Stimulated activated memory B cell treated with anti-CD40 and anti-IgM and Interleukin-4, amounts not matched to agents 10 μg/mL and 1 μg/mL and 100 μg/mL, for 72 hours (primary cell): Measurements from ENCODE around the gene AGPS.
"Not testable (repeated sequence)": the region's sequence is repeated elsewhere in the genome, so short reads cannot be mapped to it uniquely, and the experiment has no call there.

ENCODE experiments used
- ATAC-seq: fragments of 150-1000 bp; cut with Tn5 transposase; 2 replicates; pipeline ENCODE4 v1.10.0; 2021
- H3K27ac Mint-ChIP-seq: one replicate; pipeline ENCODE4 v1.8.0; 2022; ENCODE audit warnings: mild to moderate bottlenecking, mixed read lengths
- H3K27me3 Mint-ChIP-seq: one replicate; pipeline ENCODE4 v1.8.0; 2022; ENCODE audit warnings: mixed read lengths
- H3K36me3 Mint-ChIP-seq: one replicate; pipeline ENCODE4 v1.8.0; 2022; ENCODE audit warnings: mixed read lengths
- H3K4me1 Mint-ChIP-seq: one replicate; pipeline ENCODE4 v1.8.0; 2022; ENCODE audit warnings: mixed read lengths
- H3K4me3 Mint-ChIP-seq: one replicate; pipeline ENCODE4 v1.8.0; 2022; ENCODE audit warnings: mild to moderate bottlenecking, moderate library complexity, mixed read lengths
- H3K9me3 Mint-ChIP-seq: one replicate; pipeline ENCODE4 v1.8.0; 2022; ENCODE audit warnings: mixed read lengths

Gene AGPS

GRCh38 chr2:177424620-177425019, 32.0 kb downstream of the AGPS start:
- H3K4me3 Mint-ChIP-seq, H3K27ac Mint-ChIP-seq, ATAC-seq, H3K27me3 Mint-ChIP-seq: not testable (repeated sequence)
- H3K4me1 Mint-ChIP-seq: peaks cover 26% of the 10 kb centered on the region
- H3K9me3 Mint-ChIP-seq: peaks cover 18% of the 10 kb centered on the region
- H3K36me3 Mint-ChIP-seq: peaks cover 66% of the 10 kb centered on the region

DNA sequence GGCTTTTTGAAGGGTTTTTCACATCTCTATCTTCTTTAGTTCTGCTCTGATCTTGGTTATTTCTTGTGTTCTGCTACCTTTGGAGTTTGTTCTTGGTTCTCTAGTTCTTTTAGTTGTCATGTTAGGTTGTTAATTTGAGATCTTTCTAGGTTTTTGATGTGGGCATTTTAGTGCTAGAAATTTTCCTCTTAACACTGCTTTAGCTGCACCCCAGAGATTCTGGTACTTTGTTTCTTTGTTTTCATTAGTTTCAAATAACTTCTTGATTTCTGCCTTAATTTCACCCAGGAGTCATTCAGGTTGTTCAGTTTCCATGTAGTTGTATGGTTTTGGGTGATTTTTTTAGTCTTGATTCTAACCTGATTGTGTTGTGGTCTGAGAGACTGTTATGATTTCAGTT, 34.7 kb downstream of the AGPS start:
- no peak overlapping the region for H3K4me3 Mint-ChIP-seq

GRCh38 chr2:177427936-177428335, 35.4 kb downstream of the AGPS start:
- not testable (repeated sequence) for ATAC-seq, H3K27me3 Mint-ChIP-seq, H3K4me3 Mint-ChIP-seq, H3K27ac Mint-ChIP-seq
- peaks cover 22% of the 10 kb centered on the region for H3K9me3 Mint-ChIP-seq
- H3K4me1 Mint-ChIP-seq: peaks cover 26% of the 10 kb centered on the region
- peaks cover 89% of the 10 kb centered on the region for H3K36me3 Mint-ChIP-seq

More for the DNA sequence above, 34.7 kb downstream of the AGPS start:
- no peak for ATAC-seq
- Mint-ChIP-seq H3K36me3 (peaks cover 84% of the 10 kb centered on the region), H3K9me3 (peaks cover 18% of the 10 kb centered on the region), H3K4me1 (peaks cover 26% of the 10 kb centered on the region), H3K27ac (no peak overlapping the region), H3K27me3 (no peaks in the 10 kb centered on the region)

- Mint-ChIP-seq H3K27me3 (no peaks in the 10 kb centered on the region), H3K4me1 (peaks cover 24% of the 10 kb centered on the region), H3K36me3 (peaks cover 91% of the 10 kb centered on the region), H3K9me3 (peaks cover 29% of the 10 kb centered on the region), H3K27ac (no peak overlapping the region), H3K4me3 (no peak overlapping the region)
- no peak for ATAC-seq
Observed at GRCh38 chr2:177429688-177430325, 37.2 kb downstream of the AGPS start.

GRCh38 chr2:177430411-177430810, 37.8 kb downstream of the AGPS start:
- no peaks in the 10 kb centered on the region for H3K27me3 Mint-ChIP-seq
- no peak for ATAC-seq
- no peak overlapping the region for H3K27ac Mint-ChIP-seq
- peaks cover 91% of the 10 kb centered on the region for H3K36me3 Mint-ChIP-seq
- peaks cover 20% of the 10 kb centered on the region for H3K4me1 Mint-ChIP-seq
- H3K9me3 Mint-ChIP-seq: peaks cover 29% of the 10 kb centered on the region
- no peak overlapping the region for H3K4me3 Mint-ChIP-seq

- H3K27me3 Mint-ChIP-seq, H3K27ac Mint-ChIP-seq, ATAC-seq, H3K4me3 Mint-ChIP-seq: not testable (repeated sequence)
- Mint-ChIP-seq H3K4me1 (peaks cover 12% of the 10 kb centered on the region), H3K9me3 (peaks cover 26% of the 10 kb centered on the region), H3K36me3 (peaks cover 88% of the 10 kb centered on the region)
Observed at GRCh38 chr2:177431111-177431725, 38.6 kb downstream of the AGPS start.

DNA sequence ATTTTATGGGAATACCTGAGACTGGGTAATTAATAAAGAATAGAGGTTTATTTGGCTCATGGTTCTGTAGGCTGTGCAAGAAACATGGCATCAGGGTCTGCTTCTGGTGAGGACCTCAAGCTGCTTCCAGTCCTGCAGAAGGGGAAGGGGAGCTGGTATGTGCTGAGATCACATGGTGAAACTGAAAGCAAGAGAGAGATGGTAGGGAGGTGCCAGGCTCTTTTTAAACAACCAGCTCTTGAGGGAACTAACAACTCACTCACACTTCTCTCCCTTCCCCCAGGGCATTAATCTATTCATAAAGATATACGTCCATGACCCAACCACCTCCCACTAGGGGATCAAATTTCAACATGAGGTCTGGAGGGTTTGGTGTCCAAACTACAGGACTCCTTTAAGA, 40.1 kb downstream of the AGPS start:
- Mint-ChIP-seq H3K27ac (no peak overlapping the region), H3K9me3 (peaks cover 20% of the 10 kb centered on the region), H3K36me3 (peaks cover 73% of the 10 kb centered on the region), H3K4me1 (peaks cover 11% of the 10 kb centered on the region), H3K4me3 (no peak overlapping the region), H3K27me3 (no peaks in the 10 kb centered on the region)
- ATAC-seq: no peak

DNA sequence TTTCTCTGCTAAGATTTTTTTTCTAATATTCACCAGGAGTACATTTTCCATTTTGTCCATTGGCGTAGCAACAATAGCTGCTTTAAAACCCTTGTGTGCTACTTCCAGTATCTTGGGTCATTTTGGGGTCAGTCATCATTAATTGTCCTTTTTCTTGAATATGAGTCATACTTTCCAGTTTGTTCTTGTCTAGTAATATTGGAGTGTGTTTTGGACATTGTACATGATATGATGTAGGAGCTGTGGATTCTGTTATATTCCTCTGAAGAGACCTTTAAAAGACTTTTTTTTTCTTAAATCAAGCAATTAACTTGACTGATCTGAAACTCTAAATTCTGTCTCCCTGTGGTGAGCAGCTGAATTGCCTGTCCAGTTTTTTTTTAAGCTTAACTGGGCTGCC, 40.8 kb downstream of the AGPS start:
- Mint-ChIP-seq H3K36me3 (peaks cover 69% of the 10 kb centered on the region), H3K4me1 (peaks cover 6% of the 10 kb centered on the region), H3K4me3 (no peak overlapping the region), H3K9me3 (peaks cover 16% of the 10 kb centered on the region), H3K27ac (no peak overlapping the region), H3K27me3 (no peaks in the 10 kb centered on the region)
- no peak for ATAC-seq

DNA sequence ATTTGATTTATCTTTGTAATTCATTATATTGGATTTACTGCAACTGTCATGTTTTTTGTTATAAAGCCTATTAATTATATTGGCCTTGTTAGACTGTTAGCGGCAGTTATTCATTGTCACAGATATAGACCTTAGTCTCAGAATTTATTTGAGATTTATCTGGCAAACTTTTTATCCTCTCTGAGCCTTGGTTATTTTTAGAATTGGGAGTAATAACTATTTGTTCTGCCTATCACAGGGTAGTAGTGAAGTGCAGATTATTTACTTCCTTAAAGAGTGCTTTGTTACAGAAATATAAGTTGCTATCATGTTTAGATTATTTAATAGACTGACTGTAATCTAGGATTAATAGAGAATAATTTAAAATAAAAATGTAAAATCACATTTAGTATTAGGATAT, 41.9 kb downstream of the AGPS start:
- Mint-ChIP-seq H3K36me3 (peaks cover 68% of the 10 kb centered on the region), H3K4me1 (peaks cover under 1% of the 10 kb centered on the region)
- no peak for ATAC-seq

DNA sequence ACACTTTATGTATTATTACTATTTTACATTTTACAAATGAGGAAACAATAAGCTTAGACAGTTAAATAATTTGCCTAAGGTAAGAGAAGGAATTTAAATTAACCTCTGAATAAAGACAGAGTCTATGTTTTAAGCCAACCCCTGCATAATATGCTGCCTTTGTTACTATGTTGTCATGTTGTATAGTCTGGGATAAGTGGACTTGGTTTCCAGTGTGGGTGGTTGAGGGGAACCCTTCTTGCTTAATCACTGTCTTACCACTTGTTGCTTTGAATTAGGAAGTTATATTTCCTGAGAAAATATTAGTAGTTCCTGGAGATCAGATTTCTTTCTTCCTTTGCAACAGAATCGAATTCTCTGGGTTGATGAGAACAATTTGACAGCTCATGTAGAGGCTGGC, 52.6 kb downstream of the AGPS start:
- H3K4me3 Mint-ChIP-seq: no peak overlapping the region
- H3K27me3 Mint-ChIP-seq: no peaks in the 10 kb centered on the region
- H3K4me1 Mint-ChIP-seq: no peaks in the 10 kb centered on the region
- peaks cover 61% of the 10 kb centered on the region for H3K36me3 Mint-ChIP-seq
- ATAC-seq: no peak
- H3K27ac Mint-ChIP-seq: no peak overlapping the region
- peaks cover 2% of the 10 kb centered on the region for H3K9me3 Mint-ChIP-seq

More for the DNA sequence above, 41.9 kb downstream of the AGPS start:
- Mint-ChIP-seq H3K9me3 (peaks cover 11% of the 10 kb centered on the region), H3K27ac (no peak overlapping the region), H3K4me3 (no peak overlapping the region), H3K27me3 (no peaks in the 10 kb centered on the region)

GRCh38 chr2:177448031-177448430, 55.5 kb downstream of the AGPS start:
- no peak overlapping the region for H3K4me3 Mint-ChIP-seq
- no peak overlapping the region for H3K27ac Mint-ChIP-seq
- H3K36me3 Mint-ChIP-seq: peaks cover 74% of the 10 kb centered on the region
- no peak for ATAC-seq
- H3K27me3 Mint-ChIP-seq: no peaks in the 10 kb centered on the region
- H3K4me1 Mint-ChIP-seq: no peaks in the 10 kb centered on the region
- peaks cover 2% of the 10 kb centered on the region for H3K9me3 Mint-ChIP-seq

DNA sequence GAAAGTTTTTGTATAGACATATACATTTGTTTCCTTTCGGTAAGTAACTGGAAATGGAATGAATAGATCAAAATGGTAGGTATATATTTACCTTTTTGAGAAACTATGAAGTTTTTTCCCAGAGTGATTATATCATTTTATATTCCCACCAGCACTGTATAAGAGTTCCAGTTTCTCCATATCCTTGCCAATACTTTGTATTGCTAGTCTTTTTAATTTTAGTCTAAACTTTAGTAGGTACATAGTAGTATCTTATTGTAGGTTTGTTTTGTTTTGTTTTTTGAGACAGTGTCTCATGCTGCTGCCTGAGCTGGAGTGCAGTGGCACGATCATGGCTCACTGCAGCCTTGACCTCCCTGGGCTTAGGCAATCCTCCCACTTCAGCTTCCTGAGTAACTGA, 56.6 kb downstream of the AGPS start:
- no peak for ATAC-seq
- H3K36me3 Mint-ChIP-seq: peaks cover 71% of the 10 kb centered on the region
- peaks cover 2% of the 10 kb centered on the region for H3K9me3 Mint-ChIP-seq
- no peak overlapping the region for H3K27ac Mint-ChIP-seq
- H3K4me3 Mint-ChIP-seq: no peak overlapping the region
- no peaks in the 10 kb centered on the region for H3K4me1 Mint-ChIP-seq
- no peaks in the 10 kb centered on the region for H3K27me3 Mint-ChIP-seq

DNA sequence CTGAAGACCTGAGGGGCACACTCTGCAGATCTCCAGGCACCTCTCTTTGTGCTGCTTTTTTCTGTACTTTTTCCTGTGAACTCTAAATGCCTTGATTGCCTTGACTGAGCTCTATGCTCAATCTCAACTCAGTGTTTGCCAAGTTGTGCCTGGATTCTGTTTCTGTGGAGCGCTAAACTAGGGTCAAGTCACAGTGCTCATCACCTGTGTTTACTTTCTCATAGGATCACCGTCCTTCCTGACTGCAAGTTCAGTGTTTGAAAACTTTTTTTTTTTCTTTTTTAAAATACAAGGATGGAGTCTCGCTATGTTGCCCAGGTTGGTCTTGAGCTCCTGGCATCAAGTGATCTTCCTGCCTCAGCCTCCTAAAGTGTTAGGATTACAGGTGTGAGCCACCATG, 62.6 kb downstream of the AGPS start:
- Mint-ChIP-seq H3K36me3 (peaks cover 85% of the 10 kb centered on the region), H3K27me3 (no peaks in the 10 kb centered on the region), H3K27ac (no peak overlapping the region), H3K4me1 (no peaks in the 10 kb centered on the region), H3K4me3 (no peak overlapping the region), H3K9me3 (no peaks in the 10 kb centered on the region)
- ATAC-seq: no peak

DNA sequence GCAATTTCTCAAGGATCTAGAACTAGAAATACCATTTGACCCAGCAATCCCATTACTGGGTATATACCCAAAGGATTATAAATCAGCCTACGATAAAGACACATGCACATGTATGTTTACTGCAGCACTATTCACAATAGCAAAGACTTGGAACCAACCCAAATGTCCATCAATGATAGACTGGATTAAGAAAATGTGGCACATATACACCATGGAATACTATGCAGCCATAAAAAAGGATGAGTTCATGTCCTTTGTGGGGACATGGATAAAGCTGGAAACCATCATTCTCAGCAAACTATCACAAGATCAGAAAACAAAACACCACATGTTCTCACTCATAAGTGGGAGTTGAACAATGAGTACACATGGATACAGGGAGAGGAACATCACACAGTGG, 67.2 kb downstream of the AGPS start:
- H3K4me1 Mint-ChIP-seq, H3K27ac Mint-ChIP-seq, ATAC-seq, H3K27me3 Mint-ChIP-seq, H3K9me3 Mint-ChIP-seq, H3K4me3 Mint-ChIP-seq: not testable (repeated sequence)
- peaks cover 69% of the 10 kb centered on the region for H3K36me3 Mint-ChIP-seq

DNA sequence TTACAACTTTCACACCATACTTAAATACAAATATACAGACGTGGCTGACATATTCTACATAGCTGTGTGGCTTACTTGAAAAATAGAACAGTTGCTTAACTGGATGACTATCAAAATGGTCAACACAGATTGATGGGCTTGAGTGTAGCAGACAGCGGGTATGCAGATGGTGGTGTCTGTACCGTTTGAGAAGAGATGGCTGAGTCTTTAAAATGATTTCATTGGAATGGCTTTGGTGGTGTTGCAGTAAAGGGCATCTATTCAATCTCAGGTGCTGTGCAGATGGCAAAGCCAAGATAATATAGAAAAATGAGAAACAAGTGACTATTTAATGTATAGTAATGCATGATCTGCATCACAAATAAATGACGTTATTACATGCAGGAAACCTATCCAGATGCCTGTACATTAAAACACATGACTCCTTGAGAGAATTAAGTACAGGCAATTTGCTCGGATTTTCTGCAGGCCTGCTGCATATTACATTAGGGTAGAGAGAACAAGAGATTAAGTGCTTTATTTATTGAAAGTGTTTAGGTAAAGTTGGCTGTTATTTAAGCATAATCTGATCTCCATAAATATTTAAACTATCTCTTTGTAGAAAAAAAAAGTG, 68.5 kb downstream of the AGPS start:
- peaks cover 3% of the 10 kb centered on the region for H3K9me3 Mint-ChIP-seq
- ATAC-seq: no peak
- no peak overlapping the region for H3K27ac Mint-ChIP-seq
- H3K27me3 Mint-ChIP-seq: no peaks in the 10 kb centered on the region
- no peak overlapping the region for H3K4me3 Mint-ChIP-seq
- no peaks in the 10 kb centered on the region for H3K4me1 Mint-ChIP-seq
- peaks cover 69% of the 10 kb centered on the region for H3K36me3 Mint-ChIP-seq

- Mint-ChIP-seq H3K27me3 (no peaks in the 10 kb centered on the region), H3K9me3 (peaks cover 3% of the 10 kb centered on the region), H3K27ac (no peak overlapping the region), H3K4me1 (peaks cover 4% of the 10 kb centered on the region), H3K4me3 (no peak overlapping the region), H3K36me3 (peaks cover 54% of the 10 kb centered on the region)
- no peak for ATAC-seq
Observed at GRCh38 chr2:177464549-177464948, 72.0 kb downstream of the AGPS start.
